GM19397 (cell line): ENCODE data around the gene WSCD1.

Experiments used
- ATAC-seq: cut with Tn5 transposase; IDR thresholded peaks from one replicate; pipeline ENCODE4 v1.9.1; 2021; ENCODE audit warnings: mild to moderate bottlenecking, moderate library complexity; ENCODE audit not compliant: unreplicated experiment

WSCD1 gene

GRCh38 chr17:6069539-6070429 lies at the start of gene WSCD1:
WSCD1 (plus strand) TSS chr17:6070379; CDS start chr17:6080659, 10,280 bp downstream.
- ATAC-seq, result no peak

- ATAC-seq, result no peak
Observed at GRCh38 chr17:6021011-6021400, 49.2 kb upstream of the WSCD1 start.

GRCh38 chr17:6021627-6022026 lies 48.6 kb upstream of the WSCD1 start:
- no peak for ATAC-seq

- no peak for ATAC-seq
Observed at GRCh38 chr17:6023036-6023831, 46.9 kb upstream of the WSCD1 start.

GRCh38 chr17:6024576-6024975 lies 45.6 kb upstream of the WSCD1 start:
- ATAC-seq, result no peak

GRCh38 chr17:6027342-6028024 lies 42.7 kb upstream of the WSCD1 start:
- ATAC-seq, result no peak

- ATAC-seq, result no peak
Observed at GRCh38 chr17:6028294-6028693, 41.9 kb upstream of the WSCD1 start.

GRCh38 chr17:6035801-6036394 lies 34.3 kb upstream of the WSCD1 start:
- ATAC-seq, result no peak

GRCh38 chr17:6040504-6040903 lies 29.7 kb upstream of the WSCD1 start:
- ATAC-seq, result no peak

GRCh38 chr17:6041246-6041645 lies 28.9 kb upstream of the WSCD1 start:
- ATAC-seq, result no peak

GRCh38 chr17:6043405-6043804 lies 26.8 kb upstream of the WSCD1 start:
- ATAC-seq, result no peak

GRCh38 chr17:6044261-6044660 lies 25.9 kb upstream of the WSCD1 start:
- ATAC-seq, result no peak

GRCh38 chr17:6045621-6046357 lies 24.4 kb upstream of the WSCD1 start:
- no peak for ATAC-seq

- no peak for ATAC-seq
Observed at GRCh38 chr17:6046431-6046830, 23.7 kb upstream of the WSCD1 start.

GRCh38 chr17:6046931-6047330 lies 23.2 kb upstream of the WSCD1 start:
- no peak for ATAC-seq

GRCh38 chr17:6047966-6048365 lies 22.2 kb upstream of the WSCD1 start:
- no peak for ATAC-seq

GRCh38 chr17:6048486-6048885 lies 21.7 kb upstream of the WSCD1 start:
- ATAC-seq, result no peak

- no peak for ATAC-seq
Observed at GRCh38 chr17:6052926-6053325, 17.3 kb upstream of the WSCD1 start.

GRCh38 chr17:6054372-6054771 lies 15.8 kb upstream of the WSCD1 start:
- no peak for ATAC-seq

GRCh38 chr17:6056104-6056503 lies 14.1 kb upstream of the WSCD1 start:
- ATAC-seq, result no peak
